Fibroblast of villous mesenchyme (primary cell): ENCODE data around the gene RAE1. TPM values are rescaled to one million over a fixed set of nuclear protein-coding genes. Genes with fewer than 3 reads are reported as not detected.
"Not testable (repeated sequence)": the region's sequence is repeated elsewhere in the genome, so short reads cannot be mapped to it uniquely, and the experiment has no call there.

Experiments used
- DNase-seq: peaks from one replicate; pipeline ENCODE4 v3.0.0-alpha.2; 2010; ENCODE audit warnings: low read depth
- H3K4me3 ChIP-seq: 2 replicates; pipeline ENCODE4 v1.5.1; 2011; ENCODE audit warnings: low read depth, mild to moderate bottlenecking, low read length
- CTCF ChIP-seq: IDR thresholded peaks from 2 replicates; pipeline ENCODE4 v1.5.1; 2012; ENCODE audit warnings: low read depth, mild to moderate bottlenecking, low read length; ENCODE audit not compliant: insufficient read depth
- total RNA-seq: library from RNA; depleted of rRNA; stranded (reverse); fragments of >200 nt; gene quantifications from 2 replicates; pipeline ENCODE4 v1.2.3, GENCODE V29; 2012

Gene RAE1
- total RNA-seq, 1 donor, result 28.5 TPM

- H3K4me3 ChIP-seq, result no peak overlapping the region
- no peak for TF ChIP-seq CTCF
- DNase-seq, result no peak
Observed at GRCh38 chr20:57335392-57335791, 15.7 kb upstream of the RAE1 start.

- no peak overlapping the region for H3K4me3 ChIP-seq
- DNase-seq, result no peak
- no peak for TF ChIP-seq CTCF
Observed at GRCh38 chr20:57341663-57342062, 9.4 kb upstream of the RAE1 start.

- DNase-seq, result peak; percentile 13
Observed at GRCh38 chr20:57342829-57343228, 8.2 kb upstream of the RAE1 start.

GRCh38 chr20:57346477-57346876 is 4.6 kb upstream of the RAE1 start:
- peak; percentile 69 for TF ChIP-seq CTCF
- no peak overlapping the region for H3K4me3 ChIP-seq
- peak; percentile 66 for DNase-seq

More at GRCh38 chr20:57342829-57343228, 8.2 kb upstream of the RAE1 start:
- H3K4me3 ChIP-seq, result no peak overlapping the region
- no peak for TF ChIP-seq CTCF

GRCh38 chr20:57347393-57347792 is 3.7 kb upstream of the RAE1 start:
- DNase-seq, result no peak
- H3K4me3 ChIP-seq, result no peak overlapping the region
- TF ChIP-seq CTCF, result no peak

GRCh38 chr20:57348200-57348921 is 2.7 kb upstream of the RAE1 start:
- DNase-seq, H3K4me3 ChIP-seq: not testable (repeated sequence)

- H3K4me3 ChIP-seq, DNase-seq: not testable (repeated sequence)
Observed at GRCh38 chr20:57348922-57349574, 2.0 kb upstream of the RAE1 start.
